AG10803 (cell line): ENCODE results near the gene NRGN.

ENCODE experiments used
- DNase-seq: peaks from one replicate; pipeline ENCODE4 v3.0.0; 2010; ENCODE audit warnings: low read depth
- H3K4me3 ChIP-seq: 2 replicates; pipeline ENCODE4 v1.5.1; 2011; ENCODE audit warnings: mild to moderate bottlenecking, low read length, control low read depth
- CTCF ChIP-seq: conservative IDR thresholded peaks from 2 replicates; pipeline ENCODE4 v1.5.1; 2011; ENCODE audit warnings: mild to moderate bottlenecking, low read length, control low read depth, inconsistent platforms

The NRGN gene

GRCh38 chr11:124752471-124753102 is 12.8 kb downstream of the NRGN start:
- no peak for DNase-seq
- no peak overlapping the region for H3K4me3 ChIP-seq
- TF ChIP-seq CTCF: no peak

- no peak for DNase-seq
- H3K4me3 ChIP-seq: no peak overlapping the region
- TF ChIP-seq CTCF: no peak
Observed at GRCh38 chr11:124753205-124753604, 13.5 kb downstream of the NRGN start.

GRCh38 chr11:124753624-124754023 is 13.9 kb downstream of the NRGN start:
- H3K4me3 ChIP-seq: no peak overlapping the region
- DNase-seq: no peak
- no peak for TF ChIP-seq CTCF

GRCh38 chr11:124754309-124754708 is 14.6 kb downstream of the NRGN start:
- no peak for DNase-seq
- no peak overlapping the region for H3K4me3 ChIP-seq
- no peak for TF ChIP-seq CTCF

GRCh38 chr11:124754710-124755109 is 15.0 kb downstream of the NRGN start:
- H3K4me3 ChIP-seq: no peak overlapping the region
- no peak for TF ChIP-seq CTCF
- DNase-seq: no peak

- TF ChIP-seq CTCF: no peak
- DNase-seq: no peak
Observed at GRCh38 chr11:124756033-124756752, 16.5 kb downstream of the NRGN start.

GRCh38 chr11:124756753-124757227 is 17.0 kb downstream of the NRGN start:
- DNase-seq: no peak

More at GRCh38 chr11:124756033-124756752, 16.5 kb downstream of the NRGN start:
- no peak overlapping the region for H3K4me3 ChIP-seq

More at GRCh38 chr11:124756753-124757227, 17.0 kb downstream of the NRGN start:
- no peak for TF ChIP-seq CTCF
- no peak overlapping the region for H3K4me3 ChIP-seq
